ENCODE data around the gene SDK1. TPM values are rescaled to one million over a fixed set of nuclear protein-coding genes. Genes with fewer than 3 reads are reported as not detected.

SDK1 gene
- total RNA-seq, 2 donors from 2014 or later, result 19.8 to 32.4 TPM

- WGBS, 2 donors, result 58 to 83% methylated on average over 13 to 19 of the region's 20 CpGs
- H3K9me3 ChIP-seq, result no peaks in the 10 kb centered on the region
- H3K4me1 ChIP-seq, result no peaks in the 10 kb centered on the region
- no peaks in the 10 kb centered on the region for H3K27me3 ChIP-seq
- H3K27ac ChIP-seq, result no peak overlapping the region
- TF ChIP-seq CTCF (IDR thresholded peaks at IDR 0.05), result no peak
- no peak for TF ChIP-seq POLR2A (IDR thresholded peaks at IDR 0.05)
- intact Hi-C loops (cut with DNase I), result no loop called here
- no peaks in the 10 kb centered on the region for H3K36me3 ChIP-seq (replicated peaks in 1 of 2; ENCODE audit: insufficient read depth in 1 of 2, low read depth in 2 of 2)
- ATAC-seq (no peak), DNase-seq (no peak)
- H3K4me3 ChIP-seq, result no peak overlapping the region
These were observed 843.2 kb downstream of the SDK1 start for GRCh38 chr7:4144172-4144701.

GRCh38 chr7:4144811-4145510, 843.9 kb downstream of the SDK1 start:
- 56 to 69% methylated on average over 16 to 24 of the region's 25 CpGs for WGBS, 2 donors
- Histone ChIP-seq H3K36me3 (replicated peaks in 1 of 2; ENCODE audit: insufficient read depth in 1 of 2, low read depth in 2 of 2) (no peaks in the 10 kb centered on the region), H3K9me3 (no peaks in the 10 kb centered on the region), H3K4me3 (no peak overlapping the region), H3K27me3 (no peaks in the 10 kb centered on the region), H3K27ac (no peak overlapping the region), H3K4me1 (no peaks in the 10 kb centered on the region)
- TF ChIP-seq POLR2A (IDR thresholded peaks at IDR 0.05) (no peak), CTCF (IDR thresholded peaks at IDR 0.05) (no peak)
- ATAC-seq, result no peak
- intact Hi-C loops (cut with DNase I), result no loop called here
- DNase-seq, result no peak

- Histone ChIP-seq H3K4me1 (no peaks in the 10 kb centered on the region), H3K27me3 (no peaks in the 10 kb centered on the region), H3K9me3 (no peaks in the 10 kb centered on the region), H3K4me3 (no peak overlapping the region), H3K36me3 (replicated peaks in 1 of 2; ENCODE audit: insufficient read depth in 1 of 2, low read depth in 2 of 2) (no peaks in the 10 kb centered on the region), H3K27ac (no peak overlapping the region)
- 86% methylated on average over 1 to 9 of the region's 14 CpGs for WGBS, 2 donors
- no peak for ATAC-seq
- intact Hi-C loops (cut with DNase I), result no loop called here
- no peak for DNase-seq
- TF ChIP-seq POLR2A (IDR thresholded peaks at IDR 0.05), result no peak
- no peak for TF ChIP-seq CTCF (IDR thresholded peaks at IDR 0.05)
These were observed 844.5 kb downstream of the SDK1 start for GRCh38 chr7:4145576-4145975.

GRCh38 chr7:4147926-4148620, 847.0 kb downstream of the SDK1 start:
- no peak for ATAC-seq
- no peak for TF ChIP-seq CTCF (IDR thresholded peaks at IDR 0.05)
- no peak for TF ChIP-seq POLR2A (IDR thresholded peaks at IDR 0.05)
- Histone ChIP-seq H3K27ac (no peak overlapping the region), H3K4me3 (no peak overlapping the region), H3K27me3 (no peaks in the 10 kb centered on the region), H3K36me3 (replicated peaks in 1 of 2; ENCODE audit: insufficient read depth in 1 of 2, low read depth in 2 of 2) (no peaks in the 10 kb centered on the region), H3K4me1 (peaks cover 22% of the 10 kb centered on the region), H3K9me3 (no peaks in the 10 kb centered on the region)
- DNase-seq, result no peak
- WGBS, 2 donors, result 84% methylated on average over 28 of the region's 28 CpGs
- intact Hi-C loops (cut with DNase I), result no loop called here

All from body of pancreas (tissue), 4 donors.